ENCODE measurements around the gene LLGL1. TPM values are rescaled to one million over a fixed set of nuclear protein-coding genes. Genes with fewer than 3 reads are reported as not detected.

Gene LLGL1
- total and polyA plus RNA-seq, 2 donors from 2014 or later = 8.0 to 13.7 TPM

GRCh38 chr17:18182110-18182977, 43.1 kb upstream of the LLGL1 start:
- no peak for TF ChIP-seq CTCF (IDR thresholded peaks at IDR 0.05; ENCODE audit: borderline replicate concordance, extremely low read depth, insufficient read depth)
- peak overlapping the region; percentile 73 to 84 (median 76) for H3K4me3 ChIP-seq (ENCODE audit: low read length in 3 of 3)
- intact Hi-C loops (cut with DNase I) = no loop called here
- H3K36me3 ChIP-seq (ENCODE audit: control insufficient read depth in 2 of 3, insufficient read depth in 3 of 3, low read length in 3 of 3) = peaks cover 0 to 2% (median 0%) of the 10 kb centered on the region in 3 donors
- H3K27ac ChIP-seq (ENCODE audit: low read depth in 2 of 2, low read length in 2 of 2) = peak overlapping the region; percentile 97 to 99
- peak overlapping the region in 2 of 3 donors; percentile 54 to 81 for H3K9ac ChIP-seq (ENCODE audit: low read length in 3 of 3)
- peaks cover 0 to 20% (median 7%) of the 10 kb centered on the region in 3 donors for H3K4me1 ChIP-seq (ENCODE audit: control insufficient read depth in 2 of 3, insufficient read depth in 2 of 3, low read depth in 1 of 3, low read length in 3 of 3)
- FAIRE-seq (no peak), DNase-seq (peak in 2 of 5 donors; percentile 50 to 76)
- H3K27me3 ChIP-seq (ENCODE audit: control insufficient read depth, insufficient read depth, low read length) = no peaks in the 10 kb centered on the region
- H3K9me3 ChIP-seq (ENCODE audit: control insufficient read depth in 2 of 3, insufficient read depth in 1 of 3, low read length in 3 of 3) = no peaks in the 10 kb centered on the region

- Histone ChIP-seq H3K27ac (ENCODE audit: low read depth in 2 of 2, low read length in 2 of 2) (peak overlapping the region; percentile 97 to 99), H3K27me3 (ENCODE audit: control insufficient read depth, insufficient read depth, low read length) (no peaks in the 10 kb centered on the region), H3K4me3 (ENCODE audit: low read length in 3 of 3) (peak overlapping the region; percentile 73 to 84 (median 76)), H3K36me3 (ENCODE audit: control insufficient read depth in 2 of 3, insufficient read depth in 3 of 3, low read length in 3 of 3) (peaks cover 0 to 3% (median 0%) of the 10 kb centered on the region in 3 donors), H3K9ac (ENCODE audit: low read length in 3 of 3) (peak overlapping the region in 2 of 3 donors; percentile 54 to 81), H3K4me1 (ENCODE audit: control insufficient read depth in 2 of 3, insufficient read depth in 2 of 3, low read depth in 1 of 3, low read length in 3 of 3) (peaks cover 0 to 26% (median 13%) of the 10 kb centered on the region in 3 donors), H3K9me3 (ENCODE audit: control insufficient read depth in 2 of 3, insufficient read depth in 1 of 3, low read length in 3 of 3) (no peaks in the 10 kb centered on the region)
- TF ChIP-seq CTCF (IDR thresholded peaks at IDR 0.05; ENCODE audit: borderline replicate concordance, extremely low read depth, insufficient read depth) = no peak
- DNase-seq = peak in 3 of 5 donors; percentile 88 to 97 (median 95)
- intact Hi-C loops (cut with DNase I) = no loop called here
- no peak for FAIRE-seq
These were observed 42.5 kb upstream of the LLGL1 start for GRCh38 chr17:18182978-18183333.

GRCh38 chr17:18183334-18184142, 41.9 kb upstream of the LLGL1 start, which contains the start of gene ALKBH5:
Gene ALKBH5, plus strand, starts transcription at chr17:18183828. Its CDS starts 416 bp downstream, at chr17:18184244.
- Histone ChIP-seq H3K4me1 (ENCODE audit: control insufficient read depth in 2 of 3, insufficient read depth in 2 of 3, low read depth in 1 of 3, low read length in 3 of 3) (peaks cover 0 to 32% (median 19%) of the 10 kb centered on the region in 3 donors), H3K4me3 (ENCODE audit: low read length in 3 of 3) (peak within 1 kb of the TSS; percentile 75 to 84 (median 76)), H3K9ac (ENCODE audit: low read length in 3 of 3) (peak within 1 kb of the TSS; percentile 71 to 92 (median 81)), H3K27ac (ENCODE audit: low read depth in 2 of 2, low read length in 2 of 2) (peak within 1 kb of the TSS; percentile 97 to 99), H3K9me3 (ENCODE audit: control insufficient read depth in 2 of 3, insufficient read depth in 1 of 3, low read length in 3 of 3) (no peaks in the 10 kb centered on the region), H3K27me3 (ENCODE audit: control insufficient read depth, insufficient read depth, low read length) (no peaks in the 10 kb centered on the region), H3K36me3 (ENCODE audit: control insufficient read depth in 2 of 3, insufficient read depth in 3 of 3, low read length in 3 of 3) (peaks cover 0 to 3% (median 0%) of the 10 kb centered on the region in 3 donors)
- FAIRE-seq (peak; percentile 87), DNase-seq (peak; percentile 99 to 100 (median 99))
- intact Hi-C loops (cut with DNase I) = no loop called here
- peak; percentile 9 for TF ChIP-seq CTCF (IDR thresholded peaks at IDR 0.05; ENCODE audit: borderline replicate concordance, extremely low read depth, insufficient read depth)
